ENCODE measurements around the gene WNT3A.

The WNT3A gene

GRCh38 chr1:228101994-228102790, 95.4 kb downstream of the WNT3A start:
- no peak for DNase-seq

GRCh38 chr1:228102791-228103620, 96.2 kb downstream of the WNT3A start, which contains the start of gene C1orf35:
Gene C1orf35 (minus strand): TSS chr1:228103325. CDS start chr1:228103227, 98 bp downstream.
- DNase-seq = peak; percentile 93

GRCh38 chr1:228104526-228105269, 97.9 kb downstream of the WNT3A start:
- no peak for DNase-seq

GRCh38 chr1:228105270-228105995, 98.6 kb downstream of the WNT3A start:
- DNase-seq = no peak

GRCh38 chr1:228105996-228106799, 99.4 kb downstream of the WNT3A start:
- no peak for DNase-seq

GRCh38 chr1:228106800-228107054, 99.9 kb downstream of the WNT3A start:
- no peak for DNase-seq

GRCh38 chr1:228107636-228108035, 100.8 kb downstream of the WNT3A start:
- DNase-seq = no peak

GRCh38 chr1:228108055-228108690, 101.4 kb downstream of the WNT3A start:
- DNase-seq = no peak

- no peak for DNase-seq
Observed at GRCh38 chr1:228108742-228109072, 101.9 kb downstream of the WNT3A start.

- peak; percentile 96 for DNase-seq
Observed at GRCh38 chr1:228109073-228109961, 102.5 kb downstream of the WNT3A start, which contains the start of gene MRPL55. Gene MRPL55 (minus strand): TSS chr1:228109299. CDS start chr1:228108260, 1,039 bp downstream.

- DNase-seq = no peak
Observed at GRCh38 chr1:228109962-228110488, 103.2 kb downstream of the WNT3A start.

GRCh38 chr1:228110556-228110955, 103.8 kb downstream of the WNT3A start:
- DNase-seq = no peak
